Stimulated activated CD8-positive, alpha-beta memory T cell treated with anti-CD3 and anti-CD28 coated beads, Interleukin-12 subunit alpha, Interleukin-12 subunit beta, amount 100 ng/mL, for 24 hours (primary cell): ENCODE data around the gene ITPR2.
"Not testable (repeated sequence)": the region's sequence is repeated elsewhere in the genome, so short reads cannot be mapped to it uniquely, and the experiment has no call there.

Experiments used
- DNase-seq: peaks from one replicate; pipeline ENCODE4 v3.0.0-alpha.2; 2020; ENCODE audit errors: extremely low read depth

The ITPR2 gene

DNA sequence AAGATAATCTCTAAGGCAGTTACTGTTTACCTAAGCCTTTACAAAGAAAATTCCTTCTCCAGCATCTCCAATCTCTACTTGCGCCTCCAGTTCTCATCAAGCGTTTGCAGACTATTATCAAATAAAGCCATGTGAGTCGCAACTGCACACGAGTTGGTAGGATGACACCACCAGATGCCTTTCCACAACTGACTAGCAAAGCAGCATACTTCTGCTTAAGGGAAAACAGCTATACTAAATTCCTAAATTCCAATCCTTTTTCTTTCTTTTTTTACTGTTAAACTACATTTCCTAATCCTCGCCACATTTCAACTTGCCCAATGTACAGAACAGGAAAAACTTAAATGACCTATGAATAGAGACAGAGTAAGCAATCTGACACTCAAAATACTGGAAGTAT lies 166.7 kb downstream of the ITPR2 start:
- DNase-seq: no peak

- DNase-seq: no peak
These were observed 171.6 kb downstream of the ITPR2 start for GRCh38 chr12:26661399-26661798.

DNA sequence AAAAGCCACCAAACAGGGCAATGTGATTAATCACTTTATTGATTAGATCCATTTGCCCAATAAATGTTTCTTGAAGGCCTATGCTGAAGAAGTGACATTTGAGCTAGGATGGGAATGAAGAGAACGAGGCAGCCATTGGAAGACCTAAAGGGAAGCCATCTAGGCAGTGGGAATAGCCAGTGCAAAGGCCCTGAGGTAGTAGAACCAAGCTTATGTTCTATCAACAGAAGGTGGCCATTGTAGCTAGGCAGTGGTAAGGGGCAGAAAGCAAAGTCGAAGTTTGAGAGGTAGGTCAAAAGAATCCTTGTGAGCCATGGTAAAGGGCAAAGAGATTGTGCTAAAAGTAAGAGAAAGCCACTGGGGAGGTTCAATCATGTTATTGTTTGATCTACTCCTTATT lies 173.1 kb downstream of the ITPR2 start:
- no peak for DNase-seq

- DNase-seq: no peak
These were observed 174.0 kb downstream of the ITPR2 start for GRCh38 chr12:26658991-26659390.

- DNase-seq: no peak
These were observed 178.4 kb downstream of the ITPR2 start for GRCh38 chr12:26654623-26655022.

DNA sequence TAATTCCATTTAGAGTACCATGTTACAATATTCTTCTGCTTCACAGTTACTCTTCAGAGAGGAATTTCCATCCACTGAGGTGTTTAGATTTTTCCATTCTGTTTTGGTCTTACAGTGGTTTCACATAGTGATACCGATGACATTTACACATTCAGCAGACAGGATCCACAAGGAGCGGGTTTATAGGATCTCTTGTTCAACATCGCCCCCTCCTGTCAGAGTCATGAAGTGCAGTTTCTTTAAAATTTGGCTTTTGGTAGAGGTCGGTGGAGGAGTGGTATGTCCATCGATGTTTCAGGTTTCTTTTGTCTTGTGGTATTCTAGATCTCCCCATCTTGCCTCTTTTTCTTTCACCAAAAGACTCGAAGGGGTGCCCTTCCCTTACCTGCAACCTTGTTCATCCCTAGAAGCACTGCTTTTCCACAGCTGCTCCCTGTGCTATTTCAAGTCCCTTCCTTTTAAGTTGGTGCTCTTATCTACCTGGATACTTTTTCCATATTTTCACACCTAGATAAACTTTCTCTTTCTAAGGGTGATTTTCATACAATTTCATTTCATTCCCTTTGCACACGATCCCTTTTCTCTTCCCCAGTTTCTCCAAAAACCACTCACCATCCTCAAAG lies 181.3 kb downstream of the ITPR2 start:
- no peak for DNase-seq

DNA sequence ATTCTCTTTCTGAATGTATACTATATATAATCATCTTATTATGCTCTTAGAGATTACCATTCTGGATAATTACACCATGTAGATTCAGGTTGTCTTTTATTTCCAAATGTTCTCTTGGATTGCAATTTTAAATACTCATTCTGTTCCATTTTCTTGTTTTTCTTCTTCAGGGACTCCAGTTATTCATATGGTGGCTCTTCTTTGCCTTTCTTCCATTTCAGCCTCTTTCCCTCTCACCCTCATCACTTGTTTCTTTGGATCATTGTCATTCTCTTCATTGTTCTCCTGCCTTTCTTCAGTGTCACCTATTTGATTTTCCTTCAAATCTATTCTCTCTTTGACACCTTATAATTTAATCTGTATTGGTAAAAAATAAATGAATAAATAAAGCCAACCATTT lies 182.0 kb downstream of the ITPR2 start:
- no peak for DNase-seq

DNA sequence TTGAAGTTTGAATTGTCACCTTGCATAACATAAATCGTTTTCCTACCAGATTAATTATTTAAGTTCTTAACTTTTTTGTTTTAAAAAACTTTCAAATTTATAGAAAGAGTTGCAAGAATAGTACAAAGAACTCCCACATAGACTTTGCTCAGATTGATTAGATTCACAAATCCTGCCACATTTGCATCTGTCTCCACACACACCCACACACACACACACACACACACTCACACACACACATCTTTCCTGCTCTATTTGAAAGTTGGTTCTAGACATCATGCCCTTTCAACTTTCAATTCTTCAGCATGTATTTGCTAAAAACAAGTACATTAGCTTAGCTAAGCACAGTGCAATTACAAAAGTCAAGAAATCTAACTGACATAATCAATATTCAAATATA lies 184.0 kb downstream of the ITPR2 start:
- no peak for DNase-seq

GRCh38 chr12:26648584-26648983 lies 184.4 kb downstream of the ITPR2 start:
- no peak for DNase-seq

- DNase-seq: no peak
These were observed 184.9 kb downstream of the ITPR2 start for GRCh38 chr12:26648066-26648465.

DNA sequence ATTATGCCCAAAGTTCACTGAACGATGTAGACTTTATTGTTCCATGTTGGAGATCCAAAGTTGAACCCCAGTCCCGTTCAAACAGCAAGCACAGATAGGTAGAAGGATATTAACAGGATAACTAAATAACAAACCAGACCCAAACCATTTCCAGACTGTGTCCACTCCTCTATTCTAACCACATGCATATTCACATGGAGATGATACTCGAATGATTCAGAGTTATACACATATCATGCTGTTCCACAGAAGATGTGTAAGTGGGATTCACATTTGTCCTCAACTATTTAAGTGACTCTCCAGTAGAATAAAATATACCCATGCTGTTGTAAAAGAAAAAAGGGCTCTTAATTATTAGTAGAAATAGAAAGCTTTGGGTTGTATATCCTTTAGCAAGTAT lies 185.9 kb downstream of the ITPR2 start:
- no peak for DNase-seq

- DNase-seq: no peak
These were observed 186.4 kb downstream of the ITPR2 start for GRCh38 chr12:26646571-26646970.

DNA sequence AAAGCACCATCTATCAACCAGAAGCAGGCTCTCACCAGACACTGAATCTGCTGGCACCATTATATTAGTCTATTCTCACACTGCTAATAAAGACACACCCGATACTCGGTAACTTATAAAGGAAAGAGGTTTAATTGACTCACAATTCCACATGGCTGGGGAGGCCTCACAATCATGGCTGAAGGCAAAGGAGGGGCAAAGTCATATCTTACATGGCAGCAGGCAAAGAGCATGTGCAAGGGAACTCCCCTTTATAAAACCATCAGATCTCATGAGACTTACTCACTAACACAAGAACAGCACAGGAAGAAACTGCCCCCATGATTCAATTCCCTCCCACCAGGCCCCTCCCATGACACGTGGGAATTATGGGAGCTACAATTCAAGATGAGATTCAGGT lies 188.6 kb downstream of the ITPR2 start:
- DNase-seq: not testable (repeated sequence)

- DNase-seq: no peak
These were observed 189.3 kb downstream of the ITPR2 start for GRCh38 chr12:26643532-26644315.

DNA sequence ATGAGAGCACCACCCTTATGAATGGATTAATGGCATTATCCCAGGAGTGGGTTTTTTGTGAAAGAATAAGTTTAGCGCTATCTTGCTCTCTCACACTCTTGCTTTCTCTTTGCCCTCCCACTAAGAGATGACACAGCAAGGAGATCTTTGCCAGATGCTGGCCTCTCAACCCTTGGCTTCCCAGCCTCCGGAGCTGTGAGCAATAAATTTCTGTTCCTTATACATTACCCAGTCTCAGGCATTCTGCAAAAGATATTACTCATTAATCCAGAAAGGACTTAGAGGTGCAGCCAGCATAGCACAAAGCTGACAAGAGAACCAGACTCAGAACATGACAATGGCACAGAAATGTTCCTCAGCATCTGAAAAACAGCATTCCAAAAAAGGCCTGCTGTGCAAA lies 190.6 kb downstream of the ITPR2 start:
- DNase-seq: no peak

GRCh38 chr12:26636710-26637328 lies 196.2 kb downstream of the ITPR2 start:
- no peak for DNase-seq

GRCh38 chr12:26633591-26634210 lies 199.3 kb downstream of the ITPR2 start:
- DNase-seq: no peak

- DNase-seq: no peak
These were observed 200.2 kb downstream of the ITPR2 start for GRCh38 chr12:26632756-26633155.

GRCh38 chr12:26631846-26632245 lies 201.1 kb downstream of the ITPR2 start:
- DNase-seq: no peak

- no peak for DNase-seq
These were observed 202.4 kb downstream of the ITPR2 start for GRCh38 chr12:26630546-26631027.

DNA sequence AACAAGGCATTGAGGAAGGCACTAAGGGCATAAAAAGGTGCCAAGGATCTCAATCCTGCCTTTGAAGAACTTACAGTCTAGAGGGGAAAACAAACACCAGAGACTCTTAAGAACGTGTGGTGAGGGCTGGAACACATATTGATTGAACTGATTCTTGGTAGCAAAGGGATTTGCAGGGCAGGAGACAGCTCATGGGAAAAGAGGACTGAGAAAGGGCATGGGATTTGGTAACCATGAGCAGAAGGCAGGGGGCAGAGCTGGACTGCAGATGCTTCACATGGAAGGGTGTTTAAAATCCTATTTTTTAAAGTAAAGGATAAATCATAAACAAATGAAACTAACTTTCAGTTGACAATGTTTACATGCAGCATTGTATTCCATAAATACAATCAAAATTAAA lies 203.1 kb downstream of the ITPR2 start:
- no peak for DNase-seq

- DNase-seq: no peak
These were observed 204.8 kb downstream of the ITPR2 start for GRCh38 chr12:26628234-26628633.

DNA sequence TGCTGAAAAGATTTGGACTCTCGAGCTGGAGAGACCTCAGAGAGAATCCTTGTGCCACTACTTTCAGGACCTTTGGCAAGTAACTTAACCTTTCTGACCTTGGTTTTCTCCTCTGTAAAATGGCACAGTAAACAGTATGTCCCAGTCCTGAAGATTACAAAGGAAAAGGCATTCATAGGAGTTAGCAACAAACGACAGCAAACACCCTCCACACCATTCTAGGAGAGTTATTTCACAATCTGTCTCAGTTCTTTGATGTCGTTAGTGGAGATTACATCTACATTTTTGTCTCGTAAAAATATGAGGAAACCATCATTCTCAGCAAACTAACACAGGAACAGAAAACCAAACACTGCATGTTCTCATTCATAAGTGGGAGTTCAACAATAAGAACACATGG lies 205.7 kb downstream of the ITPR2 start:
- no peak for DNase-seq
